Smooth muscle cell (in vitro differentiated cells): ENCODE measurements around the gene EBLN2. TPM values are rescaled to one million over a fixed set of nuclear protein-coding genes. Genes with fewer than 3 reads are reported as not detected.

Experiments
- DNase-seq: peaks from one replicate; lab custom pipeline; 2025; ENCODE audit not compliant: unreplicated experiment; lab: John Stamatoyannopoulos, UW
- H2AFZ ChIP-seq: fragments of 200-600 bp; sonication (generic); 2 replicates; pipeline ENCODE4 v1.6.0; 2016; ENCODE audit warnings: antibody characterized with exemption, low read depth, mild to moderate bottlenecking
- H3F3A ChIP-seq: fragments of 200-600 bp; sonication (generic); 2 replicates; pipeline ENCODE4 v1.6.0; 2017; ENCODE audit warnings: antibody characterized with exemption, low read depth
- H3K27ac ChIP-seq: fragments of 200-600 bp; sonication (generic); 2 replicates; pipeline ENCODE4 v1.5.1; 2016; ENCODE audit warnings: low read depth, mild to moderate bottlenecking
- H3K27me3 ChIP-seq: fragments of 200-600 bp; sonication (generic); 2 replicates; pipeline ENCODE4 v1.6.1; 2016; ENCODE audit warnings: low read depth, mild to moderate bottlenecking
- H3K36me3 ChIP-seq: fragments of 200-600 bp; sonication (generic); 2 replicates; pipeline ENCODE4 v1.5.1; 2016; ENCODE audit warnings: low read depth
- H3K4me1 ChIP-seq: fragments of 200-600 bp; sonication (generic); 2 replicates; pipeline ENCODE4 v1.5.1; 2016; ENCODE audit warnings: low read depth
- H3K4me2 ChIP-seq: fragments of 200-600 bp; sonication (generic); 2 replicates; pipeline ENCODE4 v1.6.0; 2016; ENCODE audit warnings: mild to moderate bottlenecking
- H3K4me3 ChIP-seq: fragments of 200-600 bp; sonication (generic); 2 replicates; pipeline ENCODE4 v1.5.1; 2016; ENCODE audit warnings: mild to moderate bottlenecking
- H3K79me2 ChIP-seq: fragments of 200-600 bp; sonication (generic); 2 replicates; pipeline ENCODE4 v1.6.0; 2016; ENCODE audit warnings: low read depth, mild to moderate bottlenecking
- H3K9ac ChIP-seq: fragments of 200-600 bp; sonication (generic); 2 replicates; pipeline ENCODE4 v1.6.0; 2016; ENCODE audit warnings: low read depth
- H3K9me3 ChIP-seq: fragments of 200-600 bp; sonication (generic); replicated peaks from 2 replicates; pipeline ENCODE4 v1.5.1; 2016; ENCODE audit warnings: low read depth
- H4K20me1 ChIP-seq: fragments of 200-600 bp; sonication (generic); 2 replicates; pipeline ENCODE4 v1.6.0; 2016; ENCODE audit warnings: low read depth
- WGBS: methylation state at CpG from one replicate; pipeline ENCODE4 v1.1.7; 2016; ENCODE audit warnings: low lambda C conversion rate; 5-methylcytosine and 5-hydroxymethylcytosine counted together
- polyA plus RNA-seq: library from polyadenylated mRNA; unstranded; fragments of >200 nt; fragmentation: Nextera tagmentation; extraction: Ambion mirVana; gene quantifications from 2 replicates; pipeline ENCODE4 v1.2.1, GENCODE V29; 2016
- total RNA-seq: library from RNA; depleted of rRNA; stranded (reverse); fragments of >200 nt; gene quantifications from 2 replicates; pipeline ENCODE4 v1.2.3, GENCODE V29; 2014
- TF ChIP-seq, protein P1 (sequence below): fragments of 200-600 bp; sonication (generic); IDR thresholded peaks from 2 replicates; pipeline ENCODE4 v1.5.1; 2017; ENCODE audit warnings: borderline replicate concordance, mild to moderate bottlenecking, antibody characterized with exemption; ENCODE audit not compliant: insufficient read depth, poor library complexity, severe bottlenecking

Gene EBLN2
- total and polyA plus RNA-seq, 2 experiments from 2014 or later: 2.9 to 5.5 TPM

DNA sequence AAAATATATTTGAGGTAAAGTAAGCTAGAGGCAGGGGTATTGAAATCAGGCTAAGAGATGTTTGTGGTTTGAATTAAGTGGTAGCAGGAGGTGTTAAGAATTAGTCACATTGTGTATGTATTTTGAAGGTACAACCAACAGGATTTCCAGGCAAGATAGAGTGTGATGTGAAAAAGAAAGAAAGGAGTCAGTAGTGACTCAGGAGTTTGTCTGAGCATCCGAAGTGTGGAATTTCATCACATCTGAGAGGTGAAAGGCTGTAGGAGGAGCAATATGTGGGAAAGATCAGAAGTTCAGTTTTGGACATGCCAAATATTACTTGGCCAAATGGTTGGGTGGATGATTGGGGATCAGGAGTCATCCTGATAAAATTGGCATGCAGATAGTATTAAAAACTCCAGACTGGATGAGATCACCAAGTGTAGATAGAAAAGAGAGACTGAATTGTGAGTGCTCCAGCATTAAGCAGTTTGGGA is 32.1 kb upstream of the EBLN2 start:
- TF ChIP-seq, protein P1, sequence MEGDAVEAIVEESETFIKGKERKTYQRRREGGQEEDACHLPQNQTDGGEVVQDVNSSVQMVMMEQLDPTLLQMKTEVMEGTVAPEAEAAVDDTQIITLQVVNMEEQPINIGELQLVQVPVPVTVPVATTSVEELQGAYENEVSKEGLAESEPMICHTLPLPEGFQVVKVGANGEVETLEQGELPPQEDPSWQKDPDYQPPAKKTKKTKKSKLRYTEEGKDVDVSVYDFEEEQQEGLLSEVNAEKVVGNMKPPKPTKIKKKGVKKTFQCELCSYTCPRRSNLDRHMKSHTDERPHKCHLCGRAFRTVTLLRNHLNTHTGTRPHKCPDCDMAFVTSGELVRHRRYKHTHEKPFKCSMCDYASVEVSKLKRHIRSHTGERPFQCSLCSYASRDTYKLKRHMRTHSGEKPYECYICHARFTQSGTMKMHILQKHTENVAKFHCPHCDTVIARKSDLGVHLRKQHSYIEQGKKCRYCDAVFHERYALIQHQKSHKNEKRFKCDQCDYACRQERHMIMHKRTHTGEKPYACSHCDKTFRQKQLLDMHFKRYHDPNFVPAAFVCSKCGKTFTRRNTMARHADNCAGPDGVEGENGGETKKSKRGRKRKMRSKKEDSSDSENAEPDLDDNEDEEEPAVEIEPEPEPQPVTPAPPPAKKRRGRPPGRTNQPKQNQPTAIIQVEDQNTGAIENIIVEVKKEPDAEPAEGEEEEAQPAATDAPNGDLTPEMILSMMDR: no peak
- Histone ChIP-seq H3K27me3 (no peaks in the 10 kb centered on the region), H3K4me3 (no peak overlapping the region), H3K4me1 (peaks cover 12% of the 10 kb centered on the region), H3F3A (peaks cover 6% of the 10 kb centered on the region), H4K20me1 (peaks cover 100% of the 10 kb centered on the region), H3K27ac (peak overlapping the region; percentile 54), H3K36me3 (no peaks in the 10 kb centered on the region), H3K9ac (no peak overlapping the region), H3K4me2 (peak overlapping the region; percentile 70), H2AFZ (no peak overlapping the region), H3K79me2 (no peaks in the 10 kb centered on the region), H3K9me3 (no peaks in the 10 kb centered on the region)
- WGBS: 7% methylated on average over 1 of the region's 1 CpG
- DNase-seq: no peak

DNA sequence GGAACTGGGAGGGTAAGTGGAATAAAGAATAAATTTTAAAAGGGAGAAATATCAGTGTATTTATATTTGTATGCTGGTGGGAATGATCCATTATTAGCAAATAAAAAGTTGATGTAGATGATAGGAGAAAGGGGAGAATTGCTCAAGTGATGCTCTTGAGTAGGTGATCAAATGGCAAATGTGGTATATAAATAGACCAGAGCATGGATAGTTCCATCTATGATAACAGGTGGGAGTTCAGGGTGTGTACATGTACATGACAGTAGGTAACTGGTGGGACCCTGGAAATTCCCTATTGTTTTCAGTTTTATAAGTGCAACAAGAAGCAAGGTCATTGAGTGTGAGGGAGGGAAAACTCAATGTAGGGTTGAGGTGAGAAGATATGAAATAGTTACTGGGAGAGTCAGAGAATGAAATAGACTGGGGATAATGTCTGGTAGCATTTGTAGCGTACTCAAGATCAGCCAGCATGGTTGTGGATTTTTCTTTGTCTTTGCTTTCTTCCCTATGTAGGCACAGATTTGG is 31.3 kb upstream of the EBLN2 start:
- 95% methylated on average over 1 of the region's 1 CpG for WGBS
- no peak overlapping the region for H3K4me3 ChIP-seq
- H3K36me3 ChIP-seq: no peaks in the 10 kb centered on the region
- peaks cover 7% of the 10 kb centered on the region for H3K4me1 ChIP-seq
- no peaks in the 10 kb centered on the region for H3K79me2 ChIP-seq
- H3K27ac ChIP-seq: peak overlapping the region; percentile 54
- H3K27me3 ChIP-seq: no peaks in the 10 kb centered on the region
- H2AFZ ChIP-seq: no peak overlapping the region
- H3K9me3 ChIP-seq: no peaks in the 10 kb centered on the region
- H3K9ac ChIP-seq: no peak overlapping the region
- H4K20me1 ChIP-seq: peaks cover 100% of the 10 kb centered on the region
- H3F3A ChIP-seq: peaks cover 6% of the 10 kb centered on the region
- H3K4me2 ChIP-seq: no peak overlapping the region
- TF ChIP-seq, protein P1: no peak
- no peak for DNase-seq

DNA sequence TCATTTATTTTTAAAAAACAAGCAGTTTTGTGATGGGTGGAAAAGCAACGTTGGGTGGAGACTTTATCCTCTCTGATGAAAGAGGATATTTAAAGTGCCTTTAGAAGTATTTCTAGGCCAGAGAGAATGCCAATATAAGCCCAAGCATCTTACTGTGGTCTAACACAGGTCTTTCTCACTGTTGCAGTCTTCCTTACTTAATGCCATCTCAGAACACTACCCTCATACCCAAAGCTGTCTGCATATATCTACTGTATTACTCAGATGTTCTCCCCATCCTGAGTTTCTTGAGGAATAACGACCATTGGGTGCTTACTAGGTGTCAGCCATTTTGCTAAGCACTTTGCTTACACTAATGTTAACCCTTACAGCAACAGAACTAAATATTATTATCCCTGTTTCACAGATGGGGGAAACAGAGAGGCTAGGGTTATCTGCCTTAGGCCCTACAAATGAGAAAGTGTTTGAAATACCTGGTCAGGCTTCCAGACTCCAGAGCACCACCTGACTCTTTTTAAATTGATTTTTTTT is 29.8 kb upstream of the EBLN2 start:
- H3F3A ChIP-seq: peaks cover 6% of the 10 kb centered on the region
- no peak for DNase-seq
- peaks cover 100% of the 10 kb centered on the region for H4K20me1 ChIP-seq
- H3K9ac ChIP-seq: no peak overlapping the region
- H3K36me3 ChIP-seq: no peaks in the 10 kb centered on the region
- no peaks in the 10 kb centered on the region for H3K9me3 ChIP-seq
- H3K4me2 ChIP-seq: no peak overlapping the region
- H2AFZ ChIP-seq: no peak overlapping the region
- TF ChIP-seq, protein P1: no peak
- no peaks in the 10 kb centered on the region for H3K27me3 ChIP-seq
- H3K79me2 ChIP-seq: no peaks in the 10 kb centered on the region
- H3K4me1 ChIP-seq: peaks cover 10% of the 10 kb centered on the region
- H3K4me3 ChIP-seq: no peak overlapping the region
- WGBS: 58% methylated on average over 2 of the region's 2 CpGs
- H3K27ac ChIP-seq: no peak overlapping the region
